SU-DHL-6 (cell line): ENCODE data around the gene STOML1.

Experiments used
- CTCF ChIP-seq: fragments of 200-600 bp; sonication (generic); IDR thresholded peaks from one replicate; pipeline ENCODE4 v1.5.1; 2017; ENCODE audit warnings: antibody characterized with exemption, mild to moderate bottlenecking, low read length, moderate library complexity; ENCODE audit not compliant: insufficient read depth, poor library complexity, severe bottlenecking
- EZH2phosphoT487 ChIP-seq: fragments of 200-600 bp; sonication (generic), shearing (Covaris generic); conservative IDR thresholded peaks from 2 replicates; pipeline ENCODE4 v1.6.1; 2018; ENCODE audit warnings: mild to moderate bottlenecking, antibody characterized with exemption, low read length, moderate library complexity, mixed read lengths

GRCh38 chr15:74032046-74032445, 40.0 kb upstream of the STOML1 start:
- TF ChIP-seq CTCF (no peak), EZH2phosphoT487 (no peak)
